ENCODE results near the gene HOTAIR. TPM values are rescaled to one million over a fixed set of nuclear protein-coding genes. Genes with fewer than 3 reads are reported as not detected.
A peak's percentile ranks its signal among the peaks of the same experiment; 100 is the strongest.

The HOTAIR gene
- polyA plus RNA-seq, 3 donors, result not detected

DNA sequence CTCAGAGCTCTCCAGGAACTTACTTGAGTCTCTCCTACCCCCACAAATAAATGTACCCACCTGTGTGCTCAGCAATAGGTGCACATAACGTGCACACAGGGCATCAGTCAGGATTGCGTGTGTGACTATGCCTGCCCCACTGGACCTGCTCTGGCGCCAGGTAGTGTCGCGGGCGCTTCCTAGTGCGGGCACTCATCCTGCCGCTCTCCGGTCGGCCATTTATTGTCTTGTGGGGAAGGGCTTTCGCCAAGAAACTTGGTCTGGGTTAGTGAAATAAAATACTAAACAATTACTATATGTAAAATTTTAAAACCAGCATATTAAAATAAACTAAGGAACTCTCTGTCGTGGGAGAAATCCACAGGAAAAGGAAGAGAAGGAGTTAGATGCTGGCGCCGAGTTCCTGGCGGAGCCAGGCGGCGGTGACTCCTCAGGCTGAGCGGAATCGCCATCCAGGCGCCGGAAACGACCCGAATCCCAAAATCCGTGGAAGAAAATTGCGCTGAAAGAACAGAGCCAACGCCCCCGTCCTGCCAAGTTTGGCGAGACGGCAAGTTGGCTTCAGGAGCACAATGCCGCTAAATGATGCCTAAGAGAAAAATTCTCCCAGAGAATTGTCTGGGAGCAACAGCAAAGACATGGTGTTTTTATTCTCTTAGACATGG, 44.0 kb downstream of the HOTAIR start:
- H3K9me3 ChIP-seq (replicated peaks in 1 of 2; ENCODE audit: control insufficient read depth in 1 of 2, insufficient read depth in 1 of 2, low read length in 2 of 2), result peaks cover 19 to 80% of the 10 kb centered on the region in 2 donors

DNA sequence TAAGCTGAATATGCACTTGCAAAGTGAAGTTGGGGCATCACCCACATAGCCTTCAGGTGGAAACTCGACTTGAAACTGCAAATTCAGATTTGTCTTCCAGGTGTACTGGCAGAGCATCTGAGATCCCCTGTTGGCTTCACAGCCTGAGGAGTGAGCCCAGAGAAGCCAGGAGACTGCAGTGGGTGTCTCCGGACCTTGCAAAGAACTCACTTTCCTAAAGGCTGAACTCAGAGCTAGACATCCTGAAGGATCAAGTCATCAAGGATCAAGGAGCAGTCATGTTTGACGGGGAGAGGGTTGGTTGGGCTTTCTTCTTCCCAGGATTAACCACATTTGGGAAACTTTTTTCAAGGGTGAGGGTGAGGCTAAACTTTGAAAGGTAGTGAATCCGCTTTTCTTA, 45.2 kb downstream of the HOTAIR start:
- Histone ChIP-seq H2AFZ (ENCODE audit: insufficient read depth, low read depth, low read length, poor library complexity, severe bottlenecking) (no peak overlapping the region), H3K4me3 (replicated peaks in 1 of 3; ENCODE audit: low read depth in 2 of 3, low read length in 3 of 3) (no peak overlapping the region), H3K9ac (ENCODE audit: insufficient read depth, low read length, poor library complexity, severe bottlenecking) (no peak overlapping the region), H3K27me3 (ENCODE audit: control insufficient read depth in 2 of 2, insufficient read depth in 2 of 2, low read length in 2 of 2) (peaks cover 98 to 100% of the 10 kb centered on the region in 2 donors), H3K4me2 (replicated peaks; ENCODE audit: extremely low read depth, low read length, poor library complexity, severe bottlenecking) (no peak overlapping the region), H3K9me3 (replicated peaks in 1 of 2; ENCODE audit: control insufficient read depth in 1 of 2, insufficient read depth in 1 of 2, low read length in 2 of 2) (peaks cover 19 to 80% of the 10 kb centered on the region in 2 donors), H3K36me3 (replicated peaks in 1 of 2; ENCODE audit: control insufficient read depth in 1 of 2, insufficient read depth in 2 of 2, low read length in 2 of 2) (no peaks in the 10 kb centered on the region), H3K79me2 (ENCODE audit: insufficient read depth, low read length) (no peaks in the 10 kb centered on the region), H4K20me1 (ENCODE audit: insufficient read depth, low read length) (no peaks in the 10 kb centered on the region), H3K4me1 (ENCODE audit: control insufficient read depth in 1 of 2, insufficient read depth in 2 of 2, low read length in 2 of 2) (no peaks in the 10 kb centered on the region), H3K27ac (ENCODE audit: low read depth in 1 of 2, low read length in 2 of 2) (no peak overlapping the region)
- WGBS (ENCODE audit: insufficient coverage), result 15% methylated on average over 3 of the region's 4 CpGs
- intact Hi-C loops (cut with micrococcal nuclease), result no loop called here
- Mint-ChIP-seq H3K4me1 (peaks cover 3% of the 10 kb centered on the region), H3K27ac (no peak overlapping the region), H3K27me3 (ENCODE audit: low read depth in 3 of 3) (peaks cover 93 to 100% (median 95%) of the 10 kb centered on the region in 3 donors), H3K36me3 (no peaks in the 10 kb centered on the region), H3K9me3 (peaks cover 0 to 36% (median 27%) of the 10 kb centered on the region in 7 donors), H3K4me3 (peak overlapping the region in 1 of 2 donors; percentile 71)
- TF ChIP-seq, protein P1, sequence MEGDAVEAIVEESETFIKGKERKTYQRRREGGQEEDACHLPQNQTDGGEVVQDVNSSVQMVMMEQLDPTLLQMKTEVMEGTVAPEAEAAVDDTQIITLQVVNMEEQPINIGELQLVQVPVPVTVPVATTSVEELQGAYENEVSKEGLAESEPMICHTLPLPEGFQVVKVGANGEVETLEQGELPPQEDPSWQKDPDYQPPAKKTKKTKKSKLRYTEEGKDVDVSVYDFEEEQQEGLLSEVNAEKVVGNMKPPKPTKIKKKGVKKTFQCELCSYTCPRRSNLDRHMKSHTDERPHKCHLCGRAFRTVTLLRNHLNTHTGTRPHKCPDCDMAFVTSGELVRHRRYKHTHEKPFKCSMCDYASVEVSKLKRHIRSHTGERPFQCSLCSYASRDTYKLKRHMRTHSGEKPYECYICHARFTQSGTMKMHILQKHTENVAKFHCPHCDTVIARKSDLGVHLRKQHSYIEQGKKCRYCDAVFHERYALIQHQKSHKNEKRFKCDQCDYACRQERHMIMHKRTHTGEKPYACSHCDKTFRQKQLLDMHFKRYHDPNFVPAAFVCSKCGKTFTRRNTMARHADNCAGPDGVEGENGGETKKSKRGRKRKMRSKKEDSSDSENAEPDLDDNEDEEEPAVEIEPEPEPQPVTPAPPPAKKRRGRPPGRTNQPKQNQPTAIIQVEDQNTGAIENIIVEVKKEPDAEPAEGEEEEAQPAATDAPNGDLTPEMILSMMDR (IDR thresholded peaks at IDR 0.05), result no peak
- DNase-seq, result no peak

More for the DNA sequence above, 44.0 kb downstream of the HOTAIR start:
- H3K27me3 ChIP-seq (ENCODE audit: control insufficient read depth in 2 of 2, insufficient read depth in 2 of 2, low read length in 2 of 2), result peaks cover 98 to 100% of the 10 kb centered on the region in 2 donors
- H4K20me1 ChIP-seq (ENCODE audit: insufficient read depth, low read length), result no peaks in the 10 kb centered on the region
- no peak for DNase-seq
- no peaks in the 10 kb centered on the region for H3K4me1 ChIP-seq (ENCODE audit: control insufficient read depth in 1 of 2, insufficient read depth in 2 of 2, low read length in 2 of 2)
- Mint-ChIP-seq H3K9me3 (peaks cover 0 to 40% (median 29%) of the 10 kb centered on the region in 7 donors), H3K4me1 (peaks cover 7% of the 10 kb centered on the region), H3K27me3 (ENCODE audit: low read depth in 3 of 3) (peaks cover 95 to 100% (median 95%) of the 10 kb centered on the region in 3 donors), H3K4me3 (peak overlapping the region in 1 of 2 donors; percentile 71), H3K36me3 (no peaks in the 10 kb centered on the region), H3K27ac (no peak overlapping the region)
- TF ChIP-seq, protein P1 (IDR thresholded peaks at IDR 0.05), result no peak
- no peak overlapping the region for H3K27ac ChIP-seq (ENCODE audit: low read depth in 1 of 2, low read length in 2 of 2)
- WGBS (ENCODE audit: insufficient coverage), result 10% methylated on average over 13 of the region's 30 CpGs
- no peaks in the 10 kb centered on the region for H3K79me2 ChIP-seq (ENCODE audit: insufficient read depth, low read length)
- no peak overlapping the region for H3K4me3 ChIP-seq (replicated peaks in 1 of 3; ENCODE audit: low read depth in 2 of 3, low read length in 3 of 3)
- H3K36me3 ChIP-seq (replicated peaks in 1 of 2; ENCODE audit: control insufficient read depth in 1 of 2, insufficient read depth in 2 of 2, low read length in 2 of 2), result no peaks in the 10 kb centered on the region
- H3K9ac ChIP-seq (ENCODE audit: insufficient read depth, low read length, poor library complexity, severe bottlenecking), result no peak overlapping the region
- no peak overlapping the region for H2AFZ ChIP-seq (ENCODE audit: insufficient read depth, low read depth, low read length, poor library complexity, severe bottlenecking)
- H3K4me2 ChIP-seq (replicated peaks; ENCODE audit: extremely low read depth, low read length, poor library complexity, severe bottlenecking), result no peak overlapping the region
- intact Hi-C loops (cut with micrococcal nuclease), result no loop called here
